Measurements from ENCODE around the gene CBR1.

CBR1 gene

GRCh38 chr21:36089946-36090345, 20.1 kb downstream of the CBR1 start:
- no peak for DNase-seq
- H3K9me3 ChIP-seq (replicated peaks; ENCODE audit: insufficient read depth, low read length) = no peaks in the 10 kb centered on the region
- no peaks in the 10 kb centered on the region for H3K4me1 ChIP-seq (ENCODE audit: low read length)
- H3K27me3 ChIP-seq (replicated peaks; ENCODE audit: insufficient read depth, low read length) = no peaks in the 10 kb centered on the region
- H3K9ac ChIP-seq (ENCODE audit: low read length) = no peak overlapping the region
- H3K4me2 ChIP-seq (ENCODE audit: low read depth, low read length) = no peak overlapping the region
- H4K20me1 ChIP-seq (ENCODE audit: insufficient read depth, low read length) = no peaks in the 10 kb centered on the region
- no peak overlapping the region for H3K27ac ChIP-seq (ENCODE audit: low read length)
- H3K9me2 ChIP-seq (replicated peaks; ENCODE audit: insufficient read depth, low read length) = no peaks in the 10 kb centered on the region
- no peaks in the 10 kb centered on the region for H3K79me2 ChIP-seq (ENCODE audit: low read length)
- no peaks in the 10 kb centered on the region for H3K36me3 ChIP-seq (replicated peaks; ENCODE audit: insufficient read depth, low read length)
- H3F3A ChIP-seq (ENCODE audit: insufficient read depth, low read length) = no peaks in the 10 kb centered on the region
- TF ChIP-seq CTCF (IDR thresholded peaks at IDR 0.05; ENCODE audit: low read length) (no peak), EZH2 (optimal IDR thresholded peaks at IDR 0.05; ENCODE audit: low read depth, low read length) (no peak), EZH2phosphoT487 (IDR thresholded peaks at IDR 0.05; ENCODE audit: low read length) (no peak)
- no peak overlapping the region for H2AFZ ChIP-seq (ENCODE audit: low read length)
- H3K4me3 ChIP-seq (ENCODE audit: low read length) = no peak overlapping the region

- Histone ChIP-seq H3K36me3 (replicated peaks; ENCODE audit: insufficient read depth, low read length) (no peaks in the 10 kb centered on the region), H4K20me1 (ENCODE audit: insufficient read depth, low read length) (no peaks in the 10 kb centered on the region), H3F3A (ENCODE audit: insufficient read depth, low read length) (no peaks in the 10 kb centered on the region), H3K4me2 (ENCODE audit: low read depth, low read length) (no peak overlapping the region), H2AFZ (ENCODE audit: low read length) (no peak overlapping the region), H3K9me2 (replicated peaks; ENCODE audit: insufficient read depth, low read length) (no peaks in the 10 kb centered on the region), H3K4me3 (ENCODE audit: low read length) (no peak overlapping the region), H3K79me2 (ENCODE audit: low read length) (no peaks in the 10 kb centered on the region), H3K4me1 (ENCODE audit: low read length) (no peaks in the 10 kb centered on the region), H3K27ac (ENCODE audit: low read length) (no peak overlapping the region), H3K9me3 (replicated peaks; ENCODE audit: insufficient read depth, low read length) (no peaks in the 10 kb centered on the region), H3K27me3 (replicated peaks; ENCODE audit: insufficient read depth, low read length) (no peaks in the 10 kb centered on the region), H3K9ac (ENCODE audit: low read length) (no peak overlapping the region)
- no peak for TF ChIP-seq EZH2 (optimal IDR thresholded peaks at IDR 0.05; ENCODE audit: low read depth, low read length)
- no peak for DNase-seq
These were observed 22.9 kb downstream of the CBR1 start for GRCh38 chr21:36092681-36093080.

GRCh38 chr21:36093512-36093911, 23.7 kb downstream of the CBR1 start:
- Histone ChIP-seq H3K79me2 (ENCODE audit: low read length) (no peaks in the 10 kb centered on the region), H3K4me2 (ENCODE audit: low read depth, low read length) (no peak overlapping the region), H3K9me3 (replicated peaks; ENCODE audit: insufficient read depth, low read length) (no peaks in the 10 kb centered on the region), H4K20me1 (ENCODE audit: insufficient read depth, low read length) (no peaks in the 10 kb centered on the region), H3K4me3 (ENCODE audit: low read length) (no peak overlapping the region), H3K27me3 (replicated peaks; ENCODE audit: insufficient read depth, low read length) (no peaks in the 10 kb centered on the region), H3K27ac (ENCODE audit: low read length) (no peak overlapping the region), H3K9me2 (replicated peaks; ENCODE audit: insufficient read depth, low read length) (no peaks in the 10 kb centered on the region), H3K4me1 (ENCODE audit: low read length) (no peaks in the 10 kb centered on the region), H2AFZ (ENCODE audit: low read length) (no peak overlapping the region), H3K9ac (ENCODE audit: low read length) (no peak overlapping the region), H3K36me3 (replicated peaks; ENCODE audit: insufficient read depth, low read length) (no peaks in the 10 kb centered on the region), H3F3A (ENCODE audit: insufficient read depth, low read length) (no peaks in the 10 kb centered on the region)
- no peak for TF ChIP-seq EZH2phosphoT487 (IDR thresholded peaks at IDR 0.05; ENCODE audit: low read length)
- no peak for TF ChIP-seq EZH2 (optimal IDR thresholded peaks at IDR 0.05; ENCODE audit: low read depth, low read length)
- no peak for TF ChIP-seq CTCF (IDR thresholded peaks at IDR 0.05; ENCODE audit: low read length)
- no peak for DNase-seq

- peaks cover 15% of the 10 kb centered on the region for H3K4me1 ChIP-seq (ENCODE audit: low read length)
- H3K9me2 ChIP-seq (replicated peaks; ENCODE audit: insufficient read depth, low read length) = no peaks in the 10 kb centered on the region
- no peak overlapping the region for H2AFZ ChIP-seq (ENCODE audit: low read length)
- TF ChIP-seq CTCF (IDR thresholded peaks at IDR 0.05; ENCODE audit: low read length) = no peak
- TF ChIP-seq EZH2 (optimal IDR thresholded peaks at IDR 0.05; ENCODE audit: low read depth, low read length) = no peak
- TF ChIP-seq EZH2phosphoT487 (IDR thresholded peaks at IDR 0.05; ENCODE audit: low read length) = no peak
- H4K20me1 ChIP-seq (ENCODE audit: insufficient read depth, low read length) = no peaks in the 10 kb centered on the region
- H3F3A ChIP-seq (ENCODE audit: insufficient read depth, low read length) = peaks cover 11% of the 10 kb centered on the region
- no peak overlapping the region for H3K4me2 ChIP-seq (ENCODE audit: low read depth, low read length)
- H3K9me3 ChIP-seq (replicated peaks; ENCODE audit: insufficient read depth, low read length) = no peaks in the 10 kb centered on the region
- no peaks in the 10 kb centered on the region for H3K27me3 ChIP-seq (replicated peaks; ENCODE audit: insufficient read depth, low read length)
- H3K9ac ChIP-seq (ENCODE audit: low read length) = no peak overlapping the region
- no peak overlapping the region for H3K4me3 ChIP-seq (ENCODE audit: low read length)
- H3K36me3 ChIP-seq (replicated peaks; ENCODE audit: insufficient read depth, low read length) = no peaks in the 10 kb centered on the region
- H3K79me2 ChIP-seq (ENCODE audit: low read length) = no peaks in the 10 kb centered on the region
- no peak overlapping the region for H3K27ac ChIP-seq (ENCODE audit: low read length)
- no peak for DNase-seq
These were observed 26.8 kb downstream of the CBR1 start for GRCh38 chr21:36096398-36097290.

Data from MM.1S (cell line).